K562 (cell line): ENCODE measurements around the gene WDR55. TPM values are rescaled to one million over a fixed set of nuclear protein-coding genes. Genes with fewer than 3 reads are reported as not detected.

Source experiments
- ADNP ChIP-seq: fragments of 200-800 bp; sonication (Bioruptor generic); IDR thresholded peaks from 2 replicates; pipeline ENCODE4 v1.6.1; 2016; ENCODE audit warnings: missing genetic modification characterization, missing compliant biosample characterization
- DMBX1 ChIP-seq: fragments of 250-450 bp; sonication (Bioruptor Pico); IDR thresholded peaks from 2 replicates; pipeline ENCODE4 v1.8.0; 2022; ENCODE audit warnings: inconsistent platforms, mild to moderate bottlenecking, moderate library complexity, borderline replicate concordance
- EZH2 ChIP-seq: IDR thresholded peaks from 2 replicates; pipeline ENCODE4 v1.6.1; 2012; ENCODE audit warnings: low read depth, mild to moderate bottlenecking, inconsistent platforms, low read length, borderline replicate concordance
- MEF2D ChIP-seq: conservative IDR thresholded peaks from 2 replicates; pipeline ENCODE4 v1.6.1; 2016; ENCODE audit warnings: low read depth, missing genetic modification characterization, missing compliant biosample characterization
- PHF21A ChIP-seq: fragments of 450-650 bp; IDR thresholded peaks from 2 replicates; pipeline ENCODE4 v1.6.1; 2017; ENCODE audit warnings: low read depth, borderline replicate concordance
- POLR3G ChIP-seq: IDR thresholded peaks from 2 replicates; pipeline ENCODE4 v1.6.1; 2011; ENCODE audit not compliant: insufficient read length, insufficient replicate concordance; ENCODE audit errors: extremely low read depth
- RBFOX2 ChIP-seq: fragments of 200-400 bp; formaldehyde crosslinking; IDR thresholded peaks from 2 replicates; pipeline ENCODE4 v1.6.1; 2017; ENCODE audit warnings: low read depth, mild to moderate bottlenecking, low read length, moderate library complexity
- TAF1 ChIP-seq: IDR thresholded peaks from 2 replicates; pipeline ENCODE4 v1.6.1; 2011; ENCODE audit warnings: mild to moderate bottlenecking, low read length, moderate library complexity; ENCODE audit not compliant: insufficient read depth, control insufficient read depth, severe bottlenecking; ENCODE audit errors: extremely low read depth
- THRB ChIP-seq: fragments of 450-650 bp; formaldehyde crosslinking; conservative IDR thresholded peaks from 2 replicates; pipeline ENCODE4 v1.4.0; 2022; ENCODE audit warnings: mild to moderate bottlenecking, missing genetic modification characterization
- ZNF174 ChIP-seq: fragments of 250-450 bp; sonication (Bioruptor Pico); IDR thresholded peaks from 2 replicates; pipeline ENCODE4 v1.4.0; 2020; ENCODE audit warnings: mild to moderate bottlenecking
- ZNF217 ChIP-seq: sonication (generic); formaldehyde crosslinking; IDR thresholded peaks from 2 replicates; pipeline ENCODE4 v1.8.0; 2022; ENCODE audit warnings: mild to moderate bottlenecking, missing genetic modification reagents
- ZNF740 ChIP-seq, 3 experiments: fragments of 200-800 bp in 1 of 3; sonication (Bioruptor generic) in 1 of 3; sonication (generic) in 1 of 3; formaldehyde crosslinking in 1 of 3; IDR thresholded peaks; 2 replicates each; pipeline versions ENCODE4 v1.6.1 to v1.8.0; 2016 to 2022; ENCODE audit warnings: mild to moderate bottlenecking in 2 of 3, missing compliant biosample characterization in 2 of 3, missing genetic modification characterization in 2 of 3, missing genetic modification reagents in 1 of 3
- ZNF77 ChIP-seq: fragments of 250-450 bp; sonication (Bioruptor Pico); IDR thresholded peaks from 2 replicates; pipeline ENCODE4 v1.5.0; 2020
- polyA plus RNA-seq, 8 experiments: library from polyadenylated mRNA; depleted of rRNA in 4 of 8; stranded (reverse) in 5 of 8; unstranded in 3 of 8; fragments of >200 nt; fragmentation: Nextera tagmentation in 2 of 8; fragmentation: Illumina TruSeq in 1 of 8; extraction: Ambion mirVana in 2 of 8; extraction: Trizol in 1 of 8; gene quantifications; 2 replicates each; pipeline versions ENCODE4 v1.2.1 to v1.2.3, GENCODE V29; 2011 to 2014; ENCODE audit warnings: inconsistent platforms in 1 of 8, missing spikeins in 1 of 8
- total RNA-seq, 7 experiments: library from RNA; depleted of rRNA in 6 of 7; stranded (reverse); fragments of >200 nt in 6 of 7; fragmentation: Illumina TruSeq in 2 of 7; extraction: Trizol in 2 of 7; gene quantifications; 2 replicates each; pipeline versions ENCODE4 v1.2.1 to v1.2.3, GENCODE V29; 2011 to 2021; ENCODE audit warnings: low replicate concordance in 1 of 7
- TF ChIP-seq, protein P1 (sequence below): fragments of 450-650 bp; IDR thresholded peaks from 2 replicates; pipeline ENCODE4 v1.6.1; 2017; ENCODE audit warnings: antibody characterized with exemption

WDR55 gene
- total and polyA plus RNA-seq, 9 of the 15 experiments (the other 6 are each of a cell fraction or from before 2014, with no cell fraction given) = 5.2 to 45.0 (median 29.3) TPM

DNA sequence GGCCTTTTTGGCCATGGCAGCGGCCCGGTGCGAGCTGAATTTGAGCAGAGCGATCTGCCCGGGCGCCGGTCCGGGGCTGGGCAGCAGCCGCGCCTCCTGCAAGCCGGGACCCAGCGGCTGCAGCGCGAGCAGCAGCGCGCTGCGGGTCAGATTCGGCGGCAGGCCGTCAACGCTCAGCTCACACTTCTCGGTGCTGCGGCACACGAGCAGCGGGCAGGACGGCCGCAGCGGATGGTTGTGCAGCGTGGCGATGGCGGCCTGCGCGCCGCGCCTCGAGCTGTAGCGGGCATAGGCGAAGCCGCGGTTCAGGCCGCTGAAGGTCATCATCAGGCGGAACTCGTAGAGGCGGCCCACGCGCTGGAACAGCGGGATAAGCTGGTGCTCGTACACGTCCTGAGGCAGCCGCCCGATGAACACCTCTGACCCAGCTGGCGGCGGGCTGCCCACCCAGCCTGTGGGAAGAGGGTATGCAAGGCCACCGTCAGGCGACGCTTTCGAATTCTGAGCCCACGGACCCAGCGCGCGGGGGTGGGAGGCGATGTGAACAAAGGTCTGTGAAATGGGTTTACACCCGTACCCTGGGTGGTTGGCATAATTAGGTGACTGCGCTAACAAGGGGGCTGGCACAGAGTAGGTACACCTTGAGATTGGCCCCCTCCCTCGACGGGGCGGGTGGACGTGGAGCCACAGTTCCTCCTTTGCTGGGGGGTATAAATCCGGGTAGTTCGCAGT, 7.9 kb downstream of the WDR55 start (continued):
- no peak for TF ChIP-seq TAF1
- TF ChIP-seq EZH2 = no peak
- TF ChIP-seq ADNP (tag) = no peak
- TF ChIP-seq MEF2D (tag) = no peak
- peak; percentile 49; the same call in 1 of the 2 replicates for TF ChIP-seq RBFOX2
- TF ChIP-seq THRB = no peak
- TF ChIP-seq PHF21A = no peak
- no peak for TF ChIP-seq POLR3G
- no peak for TF ChIP-seq DMBX1 (CRISPR knock-in tag)
- TF ChIP-seq, protein P1, sequence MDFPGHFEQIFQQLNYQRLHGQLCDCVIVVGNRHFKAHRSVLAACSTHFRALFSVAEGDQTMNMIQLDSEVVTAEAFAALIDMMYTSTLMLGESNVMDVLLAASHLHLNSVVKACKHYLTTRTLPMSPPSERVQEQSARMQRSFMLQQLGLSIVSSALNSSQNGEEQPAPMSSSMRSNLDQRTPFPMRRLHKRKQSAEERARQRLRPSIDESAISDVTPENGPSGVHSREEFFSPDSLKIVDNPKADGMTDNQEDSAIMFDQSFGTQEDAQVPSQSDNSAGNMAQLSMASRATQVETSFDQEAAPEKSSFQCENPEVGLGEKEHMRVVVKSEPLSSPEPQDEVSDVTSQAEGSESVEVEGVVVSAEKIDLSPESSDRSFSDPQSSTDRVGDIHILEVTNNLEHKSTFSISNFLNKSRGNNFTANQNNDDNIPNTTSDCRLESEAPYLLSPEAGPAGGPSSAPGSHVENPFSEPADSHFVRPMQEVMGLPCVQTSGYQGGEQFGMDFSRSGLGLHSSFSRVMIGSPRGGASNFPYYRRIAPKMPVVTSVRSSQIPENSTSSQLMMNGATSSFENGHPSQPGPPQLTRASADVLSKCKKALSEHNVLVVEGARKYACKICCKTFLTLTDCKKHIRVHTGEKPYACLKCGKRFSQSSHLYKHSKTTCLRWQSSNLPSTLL = no peak
- no peak for TF ChIP-seq ZNF217 (CRISPR knock-in tag)
- TF ChIP-seq ZNF174 (CRISPR knock-in tag) = no peak
- no peak for TF ChIP-seq ZNF740 (CRISPR knock-in tag; IDR thresholded peaks at IDR 0.05)
- no peak for TF ChIP-seq ZNF740 (tag; IDR thresholded peaks at IDR 0.05)
- TF ChIP-seq ZNF77 (CRISPR knock-in tag) = no peak
